ENCODE data around the gene DNAH6.
"Not testable (repeated sequence)": the region's sequence is repeated elsewhere in the genome, so short reads cannot be mapped to it uniquely, and the experiment has no call there.

The DNAH6 gene

GRCh38 chr2:84497285-84497684 is 19.0 kb upstream of the DNAH6 start:
- no peak for DNase-seq (ENCODE audit: low spot score)

- no peak for DNase-seq (ENCODE audit: low spot score)
These were observed 18.0 kb upstream of the DNAH6 start for GRCh38 chr2:84498150-84498799.

- DNase-seq (ENCODE audit: low spot score), result not testable (repeated sequence)
These were observed 5.3 kb upstream of the DNAH6 start for GRCh38 chr2:84511024-84511423.

GRCh38 chr2:84515788-84516187 is 510 bp upstream of the DNAH6 start:
- no peak for DNase-seq (ENCODE audit: low spot score)

GRCh38 chr2:84519332-84519957 is 3.1 kb downstream of the DNAH6 start:
- DNase-seq (ENCODE audit: low spot score), result no peak

GRCh38 chr2:84526562-84526961 is 10.3 kb downstream of the DNAH6 start:
- no peak for DNase-seq (ENCODE audit: low spot score)

- no peak for DNase-seq (ENCODE audit: low spot score)
These were observed 11.1 kb downstream of the DNAH6 start for GRCh38 chr2:84527137-84528129.

GRCh38 chr2:84532291-84532690 is 16.0 kb downstream of the DNAH6 start:
- no peak for DNase-seq (ENCODE audit: low spot score)

- no peak for DNase-seq (ENCODE audit: low spot score)
These were observed 17.9 kb downstream of the DNAH6 start for GRCh38 chr2:84534225-84534624.

GRCh38 chr2:84537251-84537650 is 21.0 kb downstream of the DNAH6 start:
- DNase-seq (ENCODE audit: low spot score), result no peak

GRCh38 chr2:84539729-84540128 is 23.4 kb downstream of the DNAH6 start:
- no peak for DNase-seq (ENCODE audit: low spot score)

GRCh38 chr2:84545005-84545404 is 28.7 kb downstream of the DNAH6 start:
- DNase-seq (ENCODE audit: low spot score), result no peak

GRCh38 chr2:84546551-84546950 is 30.3 kb downstream of the DNAH6 start:
- DNase-seq (ENCODE audit: low spot score), result no peak

GRCh38 chr2:84548303-84548702 is 32.0 kb downstream of the DNAH6 start:
- DNase-seq (ENCODE audit: low spot score), result no peak

- no peak for DNase-seq (ENCODE audit: low spot score)
These were observed 34.6 kb downstream of the DNAH6 start for GRCh38 chr2:84550916-84551315.

GRCh38 chr2:84551526-84551925 is 35.2 kb downstream of the DNAH6 start:
- DNase-seq (ENCODE audit: low spot score), result not testable (repeated sequence)

GRCh38 chr2:84556190-84556589 is 39.9 kb downstream of the DNAH6 start:
- no peak for DNase-seq (ENCODE audit: low spot score)

- DNase-seq (ENCODE audit: low spot score), result no peak
These were observed 43.5 kb downstream of the DNAH6 start for GRCh38 chr2:84559838-84560237.

GRCh38 chr2:84579661-84580060 is 63.4 kb downstream of the DNAH6 start:
- DNase-seq (ENCODE audit: low spot score), result no peak

GRCh38 chr2:84603911-84604310 is 87.6 kb downstream of the DNAH6 start:
- DNase-seq (ENCODE audit: low spot score), result no peak

GRCh38 chr2:84613082-84613481 is 96.8 kb downstream of the DNAH6 start:
- DNase-seq (ENCODE audit: low spot score), result no peak

- no peak for DNase-seq (ENCODE audit: low spot score)
These were observed 103.6 kb downstream of the DNAH6 start for GRCh38 chr2:84619794-84620371.
